Stomach (tissue), 9 donors: ENCODE measurements around the gene TIMM29. TPM values are rescaled to one million over a fixed set of nuclear protein-coding genes. Genes with fewer than 3 reads are reported as not detected.
A peak's percentile ranks its signal among the peaks of the same experiment; 100 is the strongest.

ENCODE experiments used
- DNase-seq, 2 donors: peaks; one replicate each; pipeline versions ENCODE4 v3.0.0 to v3.0.0-alpha.2; 2013 to 2019
- H3K27ac ChIP-seq, 5 donors: fragments of 200-600 bp in 4 of 5; sonication (generic) in 4 of 5; one replicate each; pipeline ENCODE4 v1.5.1; 2013 to 2019; ENCODE audit warnings: mild to moderate bottlenecking in 1 of 5, moderate library complexity in 1 of 5
- H3K27me3 ChIP-seq, 3 donors: fragments of 200-600 bp; sonication (generic); one replicate each; pipeline ENCODE4 v1.5.1; 2017 to 2019; ENCODE audit warnings: mixed run types in 1 of 3
- H3K36me3 ChIP-seq, 4 donors: fragments of 200-600 bp; sonication (generic); 1 replicate in 3 of 4; 2 replicates in 1 of 4; pipeline ENCODE4 v1.5.1; 2016 to 2019
- H3K4me1 ChIP-seq, 4 donors: fragments of 200-600 bp; sonication (generic); one replicate each; pipeline ENCODE4 v1.5.1; 2016 to 2019
- H3K4me3 ChIP-seq, 4 donors: fragments of 200-600 bp; sonication (generic) in 3 of 4; one replicate each; pipeline ENCODE4 v1.5.1; 2016 to 2019; ENCODE audit warnings: mild to moderate bottlenecking in 1 of 4
- H3K9me3 ChIP-seq, 4 donors: fragments of 200-600 bp; sonication (generic); one replicate each; pipeline ENCODE4 v1.5.1; 2016 to 2019
- CTCF ChIP-seq, 7 experiments: fragments of 450-650 bp in 4 of 7; fragments of 200-600 bp in 3 of 7; sonication (generic) in 3 of 7; IDR thresholded peaks; one replicate each; pipeline ENCODE4 v1.5.1; 2016 to 2019; ENCODE audit warnings: antibody characterized with exemption in 7 of 7, control low read depth in 2 of 7, mild to moderate bottlenecking in 1 of 7
- EP300 ChIP-seq: sonication (generic); formaldehyde crosslinking; IDR thresholded peaks from one replicate; pipeline ENCODE4 v1.6.1; 2017; ENCODE audit warnings: antibody characterized with exemption
- POLR2A ChIP-seq, 4 donors: fragments of 450-650 bp; IDR thresholded peaks; one replicate each; pipeline ENCODE4 v1.6.1; 2016; ENCODE audit warnings: antibody characterized with exemption in 4 of 4, control low read depth in 2 of 4, mild to moderate bottlenecking in 1 of 4, moderate library complexity in 1 of 4
- POLR2AphosphoS5 ChIP-seq, 3 donors: sonication (generic); formaldehyde crosslinking; IDR thresholded peaks; one replicate each; pipeline ENCODE4 v1.6.1; 2016; ENCODE audit warnings: antibody characterized with exemption in 3 of 3
- WGBS, 5 donors: extraction: QIAGEN DNeasy Blood & Tissue Kit in 3 of 5; methylation state at CpG; one replicate each; pipeline versions ENCODE4 v1.1.5 to v1.1.7; 2013 to 2018; 5-methylcytosine and 5-hydroxymethylcytosine counted together
- intact Hi-C: fragments of 100-400 bp; cut with DNase I; formaldehyde crosslinking; loops from one replicate; pipeline ENCODE4 v1.15.1; 2023; ENCODE audit warnings: low total_unique reads
- polyA plus RNA-seq, 3 donors: library from polyadenylated mRNA; stranded (reverse); fragments of 200-250 nt; gene quantifications; one replicate each; pipeline ENCODE4 v1.2.3, GENCODE V29; 2013
- total RNA-seq, 5 donors: library from RNA; depleted of rRNA; stranded (reverse); fragments of >200 nt; gene quantifications; one replicate each; pipeline versions ENCODE4 v1.1.0 to v1.2.3, GENCODE V29; 2014 to 2016
- donor health status: healthy with polysubstance abuse.
- donor health status: Bipolar disorder and iron deficiency.
- donor health status: healthy.

The TIMM29 gene
- total and polyA plus RNA-seq, 8 donors = 9.8 to 294 (median 24.9) TPM

- intact Hi-C loops = no loop called here
- no peak overlapping the region for H3K4me3 ChIP-seq
- DNase-seq = no peak
- peaks cover 13 to 68% (median 35%) of the 10 kb centered on the region in 4 donors for H3K4me1 ChIP-seq
- H3K27ac ChIP-seq = no peak overlapping the region
- 92 to 99% (median 97%) methylated on average over 4 of the region's 4 CpGs for WGBS, 5 donors
- no peaks in the 10 kb centered on the region for H3K27me3 ChIP-seq
- no peaks in the 10 kb centered on the region for H3K36me3 ChIP-seq
- TF ChIP-seq POLR2AphosphoS5 (IDR thresholded peaks at IDR 0.05) (no peak), EP300 (no peak), CTCF (IDR thresholded peaks at IDR 0.05) (no peak), POLR2A (IDR thresholded peaks at IDR 0.05) (no peak)
- H3K9me3 ChIP-seq = no peaks in the 10 kb centered on the region
These were observed 36.3 kb downstream of the TIMM29 start for GRCh38 chr19:10964903-10965302.

GRCh38 chr19:10965398-10965797 is 36.8 kb downstream of the TIMM29 start:
- TF ChIP-seq POLR2A (IDR thresholded peaks at IDR 0.05) (no peak), POLR2AphosphoS5 (IDR thresholded peaks at IDR 0.05) (no peak), EP300 (no peak), CTCF (IDR thresholded peaks at IDR 0.05) (no peak)
- H3K36me3 ChIP-seq = no peaks in the 10 kb centered on the region
- H3K27ac ChIP-seq = no peak overlapping the region
- H3K27me3 ChIP-seq = no peaks in the 10 kb centered on the region
- no peaks in the 10 kb centered on the region for H3K9me3 ChIP-seq
- intact Hi-C loops = no loop called here
- 75 to 87% (median 81%) methylated on average over 6 of the region's 6 CpGs for whole genome bisulfite sequencing, 5 donors
- H3K4me1 ChIP-seq = peaks cover 11 to 68% (median 33%) of the 10 kb centered on the region in 4 donors
- no peak for DNase-seq
- H3K4me3 ChIP-seq = no peak overlapping the region

GRCh38 chr19:10966809-10967208 is 38.2 kb downstream of the TIMM29 start:
- intact Hi-C loops = no loop called here
- Histone ChIP-seq H3K4me3 (no peak overlapping the region), H3K36me3 (no peaks in the 10 kb centered on the region), H3K27me3 (no peaks in the 10 kb centered on the region), H3K9me3 (no peaks in the 10 kb centered on the region), H3K4me1 (peaks cover 11 to 73% (median 33%) of the 10 kb centered on the region in 4 donors), H3K27ac (no peak overlapping the region)
- TF ChIP-seq CTCF (IDR thresholded peaks at IDR 0.05) = no peak
- no peak for TF ChIP-seq EP300
- TF ChIP-seq POLR2AphosphoS5 (IDR thresholded peaks at IDR 0.05) = no peak
- no peak for TF ChIP-seq POLR2A (IDR thresholded peaks at IDR 0.05)
- 79 to 92% (median 88%) methylated on average over 7 to 8 of the region's 8 CpGs for WGBS, 5 donors
- DNase-seq = no peak

- 54 to 70% (median 60%) methylated on average over 8 to 10 of the region's 10 CpGs for WGBS, 5 donors
- no peak for DNase-seq
- peaks cover 0 to 55% (median 15%) of the 10 kb centered on the region in 4 donors for H3K4me1 ChIP-seq
- intact Hi-C loops = no loop called here
- no peaks in the 10 kb centered on the region for H3K9me3 ChIP-seq
- TF ChIP-seq CTCF (IDR thresholded peaks at IDR 0.05) (no peak), POLR2A (IDR thresholded peaks at IDR 0.05) (no peak), EP300 (no peak), POLR2AphosphoS5 (IDR thresholded peaks at IDR 0.05) (no peak)
- no peaks in the 10 kb centered on the region for H3K27me3 ChIP-seq
- H3K36me3 ChIP-seq = no peaks in the 10 kb centered on the region
- H3K27ac ChIP-seq = peak overlapping the region in 2 of 5 donors; percentile 28 to 42
- H3K4me3 ChIP-seq = no peak overlapping the region
These were observed 40.0 kb downstream of the TIMM29 start for GRCh38 chr19:10968527-10969135.
